GM19324 (cell line): ENCODE measurements around the gene FLII.

Experiments used
- ATAC-seq: cut with Tn5 transposase; IDR thresholded peaks from one replicate; pipeline ENCODE4 v1.9.1; 2021; ENCODE audit warnings: mild to moderate bottlenecking, moderate library complexity; ENCODE audit not compliant: unreplicated experiment, low FRiP score

Gene FLII

DNA sequence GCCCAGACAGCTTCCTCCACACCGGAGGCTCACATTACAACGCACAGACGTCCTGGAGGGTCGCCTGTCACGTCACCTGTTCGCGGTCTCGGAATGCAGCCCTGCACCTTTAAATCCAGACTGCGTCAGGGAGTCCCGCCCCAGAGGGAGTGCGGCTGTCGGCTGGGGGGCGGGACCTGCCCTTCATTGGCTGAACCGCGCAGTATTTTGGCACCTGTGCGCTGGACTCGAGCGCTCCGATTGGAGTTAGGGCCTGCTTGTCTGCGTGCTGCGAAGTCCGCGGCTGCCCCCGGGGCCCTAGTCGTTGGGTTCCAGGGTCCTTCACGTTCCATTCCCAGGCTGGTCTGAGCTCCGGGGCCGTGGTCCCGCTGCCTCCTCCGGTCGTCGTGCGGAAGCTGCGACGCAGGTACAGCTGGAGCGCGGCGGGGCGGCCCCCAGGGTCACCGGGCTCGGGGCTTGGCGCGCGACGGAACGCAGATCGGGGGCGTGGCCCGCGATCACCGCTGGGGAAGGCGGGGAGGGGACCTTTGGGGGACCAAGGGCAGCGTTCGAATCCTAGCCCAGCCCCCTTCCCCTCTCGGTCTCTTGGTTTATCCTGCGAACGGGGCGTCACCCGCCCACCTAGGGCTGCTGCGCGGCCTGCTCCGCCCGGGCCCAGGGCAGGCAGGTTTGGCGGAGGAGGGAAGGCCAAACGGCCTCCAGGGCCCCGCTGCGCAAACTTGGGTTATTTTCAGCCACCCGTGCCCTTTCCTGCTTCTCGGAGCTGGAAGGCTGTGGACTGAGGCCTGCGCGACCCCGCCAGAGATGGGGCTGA lies 2.0 kb upstream of the FLII start, which contains the start of gene MIEF2:
TSS of gene MIEF2 (plus strand) at position 331 of the 814 bp plus-strand sequence. CDS start 2,059 bp downstream, outside the sequence.
- peak; percentile 84 for ATAC-seq

DNA sequence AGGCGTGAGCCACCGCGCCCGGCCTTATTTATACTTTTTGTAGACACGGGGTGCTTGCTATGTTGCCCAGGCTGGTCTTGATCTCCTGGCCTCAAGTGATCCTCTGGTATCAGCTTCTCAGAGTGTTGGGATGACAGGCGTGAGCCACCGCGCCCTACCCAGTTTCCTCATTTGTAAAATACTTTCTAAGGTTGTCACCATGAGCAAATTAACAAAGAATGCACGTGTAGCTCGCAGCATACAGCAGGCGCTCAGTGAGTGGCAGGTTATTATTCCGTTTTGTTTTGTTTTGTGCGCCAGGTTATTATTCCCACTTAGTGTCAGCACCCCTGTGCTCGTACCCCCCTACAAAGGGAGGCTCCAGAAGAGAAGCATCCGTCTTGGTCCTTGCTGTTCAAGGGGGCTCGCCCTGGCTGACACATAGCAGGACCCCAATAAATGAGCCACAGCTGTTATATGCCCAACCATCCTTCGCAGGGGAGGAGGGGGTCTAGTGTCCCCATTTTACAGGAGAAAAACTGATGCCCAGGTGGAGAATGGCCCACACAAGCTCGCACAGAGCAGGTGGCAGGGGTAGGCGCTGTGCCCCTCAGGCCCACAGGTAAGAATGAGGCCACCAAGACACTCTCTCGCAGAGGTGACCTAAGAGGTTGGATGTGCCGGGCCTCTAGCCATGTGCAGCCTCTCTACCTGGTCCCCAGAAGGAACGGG lies 1.2 kb upstream of the FLII start:
- ATAC-seq, result no peak

DNA sequence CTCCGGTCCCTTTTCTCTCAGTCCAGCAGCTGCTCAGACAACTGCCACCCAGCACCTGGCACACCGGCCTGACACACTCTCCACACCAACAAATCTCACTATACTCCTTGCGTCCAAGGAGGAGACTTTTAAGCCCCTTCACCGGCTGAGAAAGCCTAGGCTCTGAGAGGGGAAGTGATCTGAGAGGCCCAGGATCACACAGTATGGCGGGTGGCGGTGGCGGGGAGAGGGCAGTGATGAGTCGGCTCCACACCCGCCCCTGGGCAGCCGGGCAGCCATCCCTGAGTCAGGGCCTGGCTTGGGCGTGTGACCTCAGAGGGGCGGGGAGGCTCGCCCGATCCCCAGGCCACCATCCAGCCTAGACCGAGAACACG lies 569 bp downstream of the FLII start:
- peak; percentile 14 for ATAC-seq

- ATAC-seq, result no peak
Observed at GRCh38 chr17:18257268-18257981, 1.1 kb downstream of the FLII start.

GRCh38 chr17:18256776-18257175 lies 1.8 kb downstream of the FLII start:
- no peak for ATAC-seq

GRCh38 chr17:18256351-18256750 lies 2.2 kb downstream of the FLII start:
- no peak for ATAC-seq

DNA sequence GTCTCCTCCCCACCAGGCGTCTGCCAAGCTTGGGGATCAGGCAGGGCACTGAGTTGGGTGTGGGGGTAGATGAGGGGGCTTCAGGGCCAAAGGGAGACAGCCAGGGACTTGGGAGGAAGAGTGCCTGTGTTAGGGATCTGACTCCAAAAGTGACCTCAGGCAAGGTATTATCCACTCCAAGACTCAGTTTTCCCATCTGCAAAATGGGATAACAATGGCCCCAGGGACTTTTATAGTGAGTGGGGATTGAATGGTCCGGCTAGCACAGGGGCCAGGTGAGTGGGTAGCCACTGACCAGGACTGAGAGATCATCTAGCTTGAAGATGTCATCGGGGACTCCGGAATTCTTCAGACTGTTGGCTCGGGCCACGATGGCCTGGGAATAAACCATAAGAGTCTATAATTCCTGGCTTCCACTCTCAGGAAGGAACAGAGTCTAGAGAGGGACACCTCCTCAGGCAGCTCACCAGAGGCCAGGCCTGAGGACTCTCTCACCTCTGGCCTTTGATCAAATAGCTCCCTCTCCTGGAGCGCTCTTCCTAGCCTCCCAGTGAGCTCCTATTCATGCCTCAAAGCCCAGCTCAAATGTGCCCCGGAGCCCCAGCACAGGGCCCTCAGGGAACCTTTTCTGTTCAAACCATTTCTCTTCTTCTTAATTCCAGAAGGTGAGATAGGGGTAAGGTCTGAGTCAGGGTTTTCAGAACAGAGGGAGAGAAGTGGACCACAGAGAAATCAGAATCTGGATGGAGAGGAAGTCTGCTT lies 3.5 kb downstream of the FLII start:
- ATAC-seq, result no peak

DNA sequence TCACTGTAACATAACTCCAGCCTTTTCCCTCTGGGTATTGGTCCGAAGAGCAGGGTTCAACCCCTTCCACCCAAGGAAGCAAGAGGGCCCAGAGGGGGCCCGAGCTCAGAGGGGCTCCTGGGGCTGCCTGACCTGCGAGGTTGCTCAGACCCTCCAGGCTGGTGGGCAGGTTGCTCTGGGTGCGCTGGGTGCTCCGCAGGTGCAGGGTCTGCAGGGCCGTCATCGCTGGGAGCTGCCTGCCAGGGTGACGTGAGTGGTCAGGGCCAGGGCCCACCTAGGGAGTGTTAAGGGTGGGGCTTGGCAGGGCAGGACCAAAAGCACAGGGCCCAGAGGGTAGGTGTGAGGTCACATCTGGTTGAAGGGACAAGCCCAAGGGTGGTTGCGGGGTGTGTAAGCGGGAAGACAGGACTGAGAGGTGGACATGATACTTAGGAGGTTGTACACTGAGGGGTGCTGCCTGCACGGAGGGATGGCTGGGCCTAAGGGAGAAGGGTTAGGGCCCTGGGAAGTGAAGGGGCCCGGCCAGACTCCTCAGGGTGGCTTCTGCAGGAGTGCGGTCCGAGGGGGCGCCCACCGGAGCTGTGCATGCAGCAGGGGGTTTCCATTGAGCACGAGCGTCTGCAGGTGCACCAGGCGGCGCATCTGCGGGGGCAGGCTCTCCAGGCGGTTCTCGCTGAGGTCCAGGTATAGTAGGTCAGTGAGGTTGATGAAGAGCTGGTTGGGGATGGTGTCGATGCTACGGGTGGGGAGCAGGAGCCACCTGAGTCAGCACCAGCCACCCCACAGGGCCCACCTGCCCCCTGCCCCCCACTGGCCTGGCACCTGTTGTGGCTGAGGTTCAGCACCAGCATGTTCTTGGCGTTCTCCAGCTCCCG lies 4.4 kb downstream of the FLII start:
- no peak for ATAC-seq

DNA sequence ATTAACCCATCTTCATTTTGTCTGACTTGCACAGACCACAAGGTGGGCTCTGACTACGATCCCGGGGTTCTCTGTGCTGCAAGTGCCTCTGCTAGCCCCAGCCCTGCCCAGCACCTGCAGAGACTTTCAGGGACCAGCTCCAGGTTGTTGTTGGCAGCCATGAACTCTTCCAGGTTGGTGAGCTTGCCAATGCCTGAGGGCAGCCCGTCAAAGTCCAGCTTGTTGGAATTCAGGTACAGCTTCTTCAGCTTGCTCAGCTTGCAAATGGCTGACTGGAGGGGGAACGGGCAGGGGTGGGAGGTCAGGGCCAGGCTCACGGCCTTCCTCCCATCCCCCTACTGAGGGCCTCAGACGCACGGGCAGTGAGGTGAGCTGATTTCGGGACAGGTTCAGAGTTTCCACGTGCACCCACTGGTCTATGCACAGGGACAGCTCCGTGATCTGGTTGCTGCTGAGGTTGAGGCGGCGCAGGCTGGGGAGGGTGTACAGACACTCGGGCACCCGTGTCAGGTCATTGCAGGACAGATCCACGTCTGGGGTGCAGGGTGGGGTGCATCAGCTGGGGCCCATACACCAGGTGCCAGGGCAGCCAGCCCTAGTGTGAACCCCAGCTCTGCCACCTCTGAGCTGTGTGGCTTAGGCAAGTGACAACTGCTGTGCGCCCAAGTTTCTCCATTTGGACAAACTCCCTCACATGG lies 5.2 kb downstream of the FLII start:
- no peak for ATAC-seq

DNA sequence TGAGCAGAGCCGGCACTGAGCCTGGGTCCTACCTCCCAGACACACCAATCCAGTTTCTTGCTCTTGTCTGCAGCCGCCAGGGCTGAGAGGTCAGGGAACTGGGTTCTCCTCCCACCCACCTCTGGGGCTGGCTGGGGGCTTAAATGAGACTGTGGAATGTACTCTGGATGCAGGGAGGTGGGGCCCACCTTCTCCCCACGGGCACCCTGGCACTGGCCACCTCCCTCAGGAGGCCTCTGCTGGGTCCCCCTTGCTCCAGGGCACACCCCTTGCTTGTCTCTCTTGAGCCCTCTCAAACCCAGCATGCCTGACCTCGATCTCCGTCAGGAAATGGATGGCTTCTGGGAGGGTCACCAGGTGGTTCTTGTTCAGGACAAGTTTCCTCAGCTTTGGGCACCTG lies 6.4 kb downstream of the FLII start:
- no peak for ATAC-seq

GRCh38 chr17:18251204-18251603 lies 7.3 kb downstream of the FLII start:
- no peak for ATAC-seq

- no peak for ATAC-seq
Observed at GRCh38 chr17:18250708-18251107, 7.8 kb downstream of the FLII start.

GRCh38 chr17:18250259-18250658 lies 8.3 kb downstream of the FLII start:
- no peak for ATAC-seq

- ATAC-seq, result no peak
Observed at GRCh38 chr17:18248811-18249210, 9.7 kb downstream of the FLII start.

DNA sequence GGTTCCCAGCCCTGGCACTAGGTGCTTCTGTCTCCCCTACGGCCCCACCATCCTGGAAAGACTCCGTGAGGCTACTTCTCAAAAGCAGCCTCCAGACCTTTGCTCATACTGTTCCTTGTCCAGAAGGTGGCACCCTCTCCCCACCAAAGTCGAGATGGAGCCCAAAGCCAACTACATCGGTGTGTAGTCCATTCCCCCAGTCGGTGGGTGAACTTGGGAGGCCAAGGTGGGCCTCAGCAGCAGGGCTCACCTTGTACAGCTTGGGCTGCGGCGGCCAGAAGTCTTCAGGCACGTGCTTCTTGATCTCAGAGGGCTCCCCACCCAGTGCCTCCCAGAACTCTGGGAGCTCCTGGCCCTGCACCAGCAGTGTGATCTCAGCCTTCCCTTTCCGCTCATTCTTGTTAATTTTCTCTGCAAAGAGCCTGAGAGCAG lies 10.2 kb downstream of the FLII start:
- no peak for ATAC-seq

DNA sequence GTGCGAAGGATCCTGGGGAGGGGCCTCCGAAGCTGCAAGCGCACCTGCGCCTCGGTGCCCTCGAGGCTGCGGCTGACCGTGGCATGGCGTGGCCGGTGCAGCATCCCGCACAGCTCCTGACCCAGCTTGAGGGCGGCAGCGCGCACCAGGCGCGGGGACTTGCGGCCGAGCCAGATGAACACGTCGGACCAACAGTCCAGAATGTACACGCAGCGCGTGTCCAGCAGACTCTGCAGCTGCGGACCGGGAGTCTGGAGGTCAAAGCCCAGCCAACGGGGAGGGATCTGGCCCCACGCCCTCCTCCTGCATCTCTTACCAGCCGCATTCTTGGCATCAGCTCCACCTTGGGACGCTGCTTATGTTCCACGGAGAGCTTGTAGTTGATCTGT lies 10.9 kb downstream of the FLII start:
- no peak for ATAC-seq

DNA sequence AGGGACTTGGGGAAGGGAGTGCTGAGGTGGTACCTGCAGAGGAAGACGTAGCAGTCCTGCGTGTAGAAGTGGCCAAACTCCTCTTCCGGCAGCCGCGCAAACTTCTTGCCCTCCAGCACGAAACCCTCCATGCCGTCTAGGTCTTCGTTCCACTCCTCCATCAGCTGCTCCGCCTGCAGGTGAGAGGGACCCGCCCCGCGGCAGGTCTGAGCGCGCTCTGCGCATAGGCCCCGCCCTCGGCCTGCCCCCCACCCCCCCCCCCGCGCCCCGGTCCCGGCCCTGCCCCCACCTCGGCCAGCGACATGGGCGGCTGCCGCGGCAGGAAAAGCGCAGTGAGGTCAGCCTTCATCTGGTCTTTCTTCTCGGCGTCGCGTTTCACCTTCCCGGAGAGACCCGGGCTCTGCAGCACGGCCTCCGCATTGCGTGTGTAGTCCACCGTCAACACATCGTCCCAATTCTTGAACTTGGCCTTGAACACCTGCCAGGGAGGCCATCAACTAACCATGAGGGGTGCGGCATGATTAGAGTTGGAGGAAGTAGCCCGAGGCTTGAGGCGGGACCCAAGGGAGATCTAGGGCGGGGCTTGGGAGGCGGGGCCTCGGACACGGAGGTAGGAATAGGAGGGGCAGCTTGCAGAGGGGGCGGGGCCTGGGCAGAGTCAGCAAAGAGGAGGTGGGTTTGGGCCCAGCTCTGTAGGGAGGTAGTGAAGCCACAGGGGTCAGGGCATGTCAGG lies 11.5 kb downstream of the FLII start:
- no peak for ATAC-seq

GRCh38 chr17:18246109-18246725 lies 12.3 kb downstream of the FLII start:
- ATAC-seq, result no peak
